AG04449 (cell line): ENCODE data around the gene PRR12.

Experiments
- CTCF ChIA-PET: fragments of 350-600 bp; formaldehyde crosslinking; extraction: SDS; loops from one replicate; lab custom pipeline; 2021; ENCODE audit warnings: antibody characterized with exemption; lab: Yijun Ruan, JAX
- POLR2A ChIA-PET: fragments of 400-600, 350-600 bp; formaldehyde crosslinking; extraction: SDS; loops from one replicate; lab custom pipeline; 2020; ENCODE audit warnings: antibody characterized with exemption, inconsistent platforms; lab: Yijun Ruan, JAX
- DNase-seq: peaks from one replicate; pipeline ENCODE4 v3.0.0-alpha.2; 2010; ENCODE audit warnings: low read depth, low spot score
- H3K4me3 ChIP-seq: 2 replicates; pipeline ENCODE4 v1.5.1; 2011; ENCODE audit warnings: low read depth, mild to moderate bottlenecking, control low read depth, low read length
- CTCF ChIP-seq: IDR thresholded peaks from one replicate; pipeline ENCODE4 v1.5.1; 2011; ENCODE audit warnings: mild to moderate bottlenecking, moderate library complexity, low read length, control low read depth, inconsistent platforms; ENCODE audit not compliant: insufficient read depth; ENCODE audit errors: missing control alignments

Gene PRR12

GRCh38 chr19:49667473-49667872, 76.5 kb downstream of the PRR12 start:
- no peak overlapping the region for H3K4me3 ChIP-seq
- ChIA-PET CTCF (interaction anchor here (0.9 to 2.0 kb wide), 3 partner anchors 9 to 98 kb away, joined by 5 read pairs; no protein-coding TSS in a partner anchor), POLR2A (no interaction called here)
- DNase-seq = no peak
- TF ChIP-seq CTCF = no peak

- no peak for DNase-seq
- POLR2A ChIA-PET = no interaction called here
Measured at GRCh38 chr19:49669516-49669915, 78.5 kb downstream of the PRR12 start.

GRCh38 chr19:49672131-49672919, 81.3 kb downstream of the PRR12 start:
- DNase-seq = no peak
- ChIA-PET POLR2A (interaction anchor here (0.5 to 0.6 kb wide), 2 partner anchors 14 to 159 kb away, joined by 3 read pairs; no protein-coding TSS in a partner anchor), CTCF (interaction anchor here (0.6 to 6.1 kb wide), 34 partner anchors 9 to 199 kb away, joined by 3 to 53 read pairs (median 4); partner anchors contain the start of genes BCL2L12, CPT1C, FLT3LG and IRF3)
- TF ChIP-seq CTCF = peak; percentile 92
- no peak overlapping the region for H3K4me3 ChIP-seq

More at GRCh38 chr19:49669516-49669915, 78.5 kb downstream of the PRR12 start:
- CTCF ChIA-PET = interaction anchor here (1.7 to 4.7 kb wide), 2 partner anchors 12 to 17 kb away, joined by 4 to 24 read pairs; no protein-coding TSS in a partner anchor
- no peak for TF ChIP-seq CTCF
- H3K4me3 ChIP-seq = no peak overlapping the region
